ENCODE results near the gene PKIG.

PKIG gene

GRCh38 chr20:44616604-44616964 is 34.2 kb downstream of the PKIG start:
- TF ChIP-seq CTCF (IDR thresholded peaks at IDR 0.05; ENCODE audit: low read depth, low read length, missing control alignments) = no peak
- no peak for DNase-seq (ENCODE audit: low read depth)
- no peak overlapping the region for H3K4me3 ChIP-seq (ENCODE audit: low read depth, low read length)

GRCh38 chr20:44618318-44618731 is 35.9 kb downstream of the PKIG start:
- TF ChIP-seq CTCF (IDR thresholded peaks at IDR 0.05; ENCODE audit: low read depth, low read length, missing control alignments) = no peak
- H3K4me3 ChIP-seq (ENCODE audit: low read depth, low read length) = no peak overlapping the region
- no peak for DNase-seq (ENCODE audit: low read depth)

GRCh38 chr20:44619294-44619693 is 36.9 kb downstream of the PKIG start:
- DNase-seq (ENCODE audit: low read depth) = no peak
- no peak overlapping the region for H3K4me3 ChIP-seq (ENCODE audit: low read depth, low read length)
- no peak for TF ChIP-seq CTCF (IDR thresholded peaks at IDR 0.05; ENCODE audit: low read depth, low read length, missing control alignments)

GRCh38 chr20:44620030-44620429 is 37.7 kb downstream of the PKIG start:
- no peak for DNase-seq (ENCODE audit: low read depth)
- no peak overlapping the region for H3K4me3 ChIP-seq (ENCODE audit: low read depth, low read length)
- TF ChIP-seq CTCF (IDR thresholded peaks at IDR 0.05; ENCODE audit: low read depth, low read length, missing control alignments) = no peak

- TF ChIP-seq CTCF (IDR thresholded peaks at IDR 0.05; ENCODE audit: low read depth, low read length, missing control alignments) = no peak
- no peak overlapping the region for H3K4me3 ChIP-seq (ENCODE audit: low read depth, low read length)
- no peak for DNase-seq (ENCODE audit: low read depth)
Observed at GRCh38 chr20:44621325-44621724, 38.9 kb downstream of the PKIG start.

GRCh38 chr20:44621939-44622338 is 39.6 kb downstream of the PKIG start:
- H3K4me3 ChIP-seq (ENCODE audit: low read depth, low read length) = no peak overlapping the region
- DNase-seq (ENCODE audit: low read depth) = no peak
- TF ChIP-seq CTCF (IDR thresholded peaks at IDR 0.05; ENCODE audit: low read depth, low read length, missing control alignments) = no peak

- no peak overlapping the region for H3K4me3 ChIP-seq (ENCODE audit: low read depth, low read length)
- DNase-seq (ENCODE audit: low read depth) = no peak
- TF ChIP-seq CTCF (IDR thresholded peaks at IDR 0.05; ENCODE audit: low read depth, low read length, missing control alignments) = no peak
Observed at GRCh38 chr20:44622501-44623270, 40.3 kb downstream of the PKIG start.
